ENCODE measurements around the gene ANGPTL8.
A peak's percentile ranks its signal among the peaks of the same experiment; 100 is the strongest.

The ANGPTL8 gene

GRCh38 chr19:11199517-11199916 is 39.9 kb upstream of the ANGPTL8 start:
- H3K36me3 Mint-ChIP-seq (ENCODE audit: low read depth): no peaks in the 10 kb centered on the region
- no peaks in the 10 kb centered on the region for H3K9me3 Mint-ChIP-seq

GRCh38 chr19:11200015-11200574 is 39.3 kb upstream of the ANGPTL8 start:
- no peak overlapping the region for H3K27ac Mint-ChIP-seq
- no peaks in the 10 kb centered on the region for H3K36me3 Mint-ChIP-seq (ENCODE audit: low read depth)
- peaks cover 24% of the 10 kb centered on the region for H3K27me3 Mint-ChIP-seq (ENCODE audit: low read depth)
- no peak overlapping the region for H3K4me3 Mint-ChIP-seq
- H3K9me3 Mint-ChIP-seq: no peaks in the 10 kb centered on the region
- H3K4me1 Mint-ChIP-seq (ENCODE audit: low read depth): peaks cover 7% of the 10 kb centered on the region

More at GRCh38 chr19:11199517-11199916, 39.9 kb upstream of the ANGPTL8 start:
- peaks cover 7% of the 10 kb centered on the region for H3K4me1 Mint-ChIP-seq (ENCODE audit: low read depth)
- peak overlapping the region; percentile 56 for H3K4me3 Mint-ChIP-seq
- H3K27ac Mint-ChIP-seq: peak overlapping the region; percentile 55
- H3K27me3 Mint-ChIP-seq (ENCODE audit: low read depth): peaks cover 18% of the 10 kb centered on the region

GRCh38 chr19:11200931-11201330 is 38.5 kb upstream of the ANGPTL8 start:
- H3K4me1 Mint-ChIP-seq (ENCODE audit: low read depth): peaks cover 7% of the 10 kb centered on the region
- no peak overlapping the region for H3K27ac Mint-ChIP-seq
- H3K4me3 Mint-ChIP-seq: no peak overlapping the region
- H3K36me3 Mint-ChIP-seq (ENCODE audit: low read depth): no peaks in the 10 kb centered on the region
- H3K27me3 Mint-ChIP-seq (ENCODE audit: low read depth): peaks cover 20% of the 10 kb centered on the region
- H3K9me3 Mint-ChIP-seq: no peaks in the 10 kb centered on the region

DNA sequence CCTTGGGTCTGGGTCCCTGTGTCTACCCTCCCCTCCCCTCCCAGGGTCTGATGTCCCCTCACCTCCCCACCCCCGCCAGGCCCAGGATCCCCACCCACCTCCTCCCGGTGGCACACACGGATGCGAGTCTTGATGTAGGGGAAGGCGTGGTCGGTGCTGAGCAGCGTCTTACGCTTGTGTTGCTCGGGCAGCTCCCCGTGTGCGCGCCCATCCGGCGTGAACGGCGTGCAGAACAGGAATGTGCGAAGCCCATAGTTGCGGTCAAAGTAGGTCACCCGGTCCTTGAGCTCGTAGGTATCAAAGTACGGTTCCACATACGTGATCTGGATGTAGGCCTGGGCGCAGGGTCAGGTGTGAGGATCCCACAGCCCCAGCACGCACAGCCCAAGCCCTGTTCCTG is 37.6 kb upstream of the ANGPTL8 start:
- Mint-ChIP-seq H3K4me1 (ENCODE audit: low read depth) (peaks cover 3% of the 10 kb centered on the region), H3K9me3 (no peaks in the 10 kb centered on the region), H3K27ac (no peak overlapping the region), H3K36me3 (ENCODE audit: low read depth) (no peaks in the 10 kb centered on the region), H3K4me3 (no peak overlapping the region), H3K27me3 (ENCODE audit: low read depth) (peaks cover 13% of the 10 kb centered on the region)

DNA sequence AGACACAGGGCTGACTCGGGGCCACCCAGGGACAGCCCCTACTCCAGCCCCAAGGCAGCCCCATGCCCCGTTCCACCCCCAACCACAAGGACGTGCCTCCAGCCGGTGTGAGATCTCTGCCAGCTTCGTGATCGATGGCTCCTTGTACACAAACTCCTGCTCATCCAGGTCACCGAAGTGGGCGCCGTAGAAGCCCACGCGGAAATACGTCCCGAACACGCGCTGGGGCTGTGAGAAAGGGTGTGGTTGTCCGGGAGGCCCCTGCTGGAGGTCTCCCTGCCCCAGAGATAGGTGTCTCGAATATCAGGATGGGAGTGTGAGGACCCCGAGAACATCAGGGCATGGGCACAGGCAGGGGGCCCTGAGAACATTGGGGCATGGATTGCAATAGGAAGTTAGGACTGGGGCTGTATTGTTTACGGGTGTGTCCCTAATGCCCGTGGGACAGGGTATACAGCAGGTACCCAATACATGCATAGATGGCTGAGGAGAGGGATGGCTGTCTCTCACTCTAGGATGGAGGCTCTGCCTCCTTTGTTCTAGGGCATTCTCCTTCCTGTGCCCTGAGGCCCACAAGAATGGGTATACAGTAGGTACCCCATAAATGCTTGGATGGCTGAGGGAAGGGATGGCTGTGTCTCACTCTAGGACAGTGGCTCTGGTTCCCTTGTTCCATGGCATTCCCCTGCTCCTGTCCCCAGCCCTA is 36.8 kb upstream of the ANGPTL8 start:
- no peak overlapping the region for H3K27ac Mint-ChIP-seq
- no peak overlapping the region for H3K4me3 Mint-ChIP-seq
- H3K27me3 Mint-ChIP-seq (ENCODE audit: low read depth): peaks cover 13% of the 10 kb centered on the region
- H3K36me3 Mint-ChIP-seq (ENCODE audit: low read depth): no peaks in the 10 kb centered on the region
- H3K9me3 Mint-ChIP-seq: no peaks in the 10 kb centered on the region
- peaks cover 3% of the 10 kb centered on the region for H3K4me1 Mint-ChIP-seq (ENCODE audit: low read depth)

- Mint-ChIP-seq H3K9me3 (no peaks in the 10 kb centered on the region), H3K4me1 (ENCODE audit: low read depth) (peaks cover 1% of the 10 kb centered on the region), H3K27me3 (ENCODE audit: low read depth) (peaks cover 13% of the 10 kb centered on the region), H3K4me3 (no peak overlapping the region), H3K27ac (no peak overlapping the region), H3K36me3 (ENCODE audit: low read depth) (no peaks in the 10 kb centered on the region)
Measured at GRCh38 chr19:11203194-11204075, 36.0 kb upstream of the ANGPTL8 start.

- no peaks in the 10 kb centered on the region for H3K9me3 Mint-ChIP-seq
- H3K4me1 Mint-ChIP-seq (ENCODE audit: low read depth): peaks cover 1% of the 10 kb centered on the region
- H3K27ac Mint-ChIP-seq: no peak overlapping the region
- H3K27me3 Mint-ChIP-seq (ENCODE audit: low read depth): peaks cover 13% of the 10 kb centered on the region
- no peak overlapping the region for H3K4me3 Mint-ChIP-seq
- no peaks in the 10 kb centered on the region for H3K36me3 Mint-ChIP-seq (ENCODE audit: low read depth)
Measured at GRCh38 chr19:11204076-11204602, 35.3 kb upstream of the ANGPTL8 start.

GRCh38 chr19:11204943-11205349 is 34.5 kb upstream of the ANGPTL8 start:
- no peaks in the 10 kb centered on the region for H3K9me3 Mint-ChIP-seq

DNA sequence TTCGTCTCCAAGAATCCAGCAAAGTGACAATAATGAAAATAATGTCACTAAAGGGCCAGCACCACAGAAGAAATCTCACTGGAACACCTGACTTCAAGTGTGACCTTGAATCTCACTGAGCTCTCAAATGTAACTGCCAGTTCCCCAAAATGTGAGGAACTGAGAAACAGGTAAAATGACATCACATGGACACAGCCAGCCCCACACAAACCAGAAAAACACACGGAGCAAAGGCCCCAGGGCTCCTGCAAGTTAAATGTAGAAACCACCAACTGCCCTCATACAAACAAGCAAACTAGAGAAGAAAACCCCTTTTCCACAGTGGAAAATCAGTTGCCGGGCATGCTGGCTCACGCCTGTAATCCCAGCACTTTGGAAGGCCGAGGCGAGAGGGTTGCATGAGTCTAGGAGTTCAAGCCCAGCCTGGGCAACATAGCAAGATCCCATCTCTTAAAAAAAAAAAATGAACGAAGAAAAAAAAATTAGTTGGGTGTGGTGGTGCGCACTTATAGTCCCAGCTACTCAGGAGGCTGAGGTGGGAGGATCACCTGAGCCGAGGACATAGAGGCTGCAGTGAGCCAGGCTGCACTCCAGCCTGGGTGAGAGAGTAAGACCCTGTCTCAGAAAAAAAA is 33.4 kb upstream of the ANGPTL8 start:
- Mint-ChIP-seq H3K4me3 (no peak overlapping the region), H3K36me3 (ENCODE audit: low read depth) (no peaks in the 10 kb centered on the region), H3K9me3 (peaks cover 11% of the 10 kb centered on the region), H3K4me1 (ENCODE audit: low read depth) (peaks cover 1% of the 10 kb centered on the region), H3K27ac (no peak overlapping the region), H3K27me3 (ENCODE audit: low read depth) (peaks cover 10% of the 10 kb centered on the region)

More at GRCh38 chr19:11204943-11205349, 34.5 kb upstream of the ANGPTL8 start:
- peaks cover 1% of the 10 kb centered on the region for H3K4me1 Mint-ChIP-seq (ENCODE audit: low read depth)
- peaks cover 10% of the 10 kb centered on the region for H3K27me3 Mint-ChIP-seq (ENCODE audit: low read depth)
- H3K27ac Mint-ChIP-seq: no peak overlapping the region
- H3K36me3 Mint-ChIP-seq (ENCODE audit: low read depth): no peaks in the 10 kb centered on the region
- no peak overlapping the region for H3K4me3 Mint-ChIP-seq

DNA sequence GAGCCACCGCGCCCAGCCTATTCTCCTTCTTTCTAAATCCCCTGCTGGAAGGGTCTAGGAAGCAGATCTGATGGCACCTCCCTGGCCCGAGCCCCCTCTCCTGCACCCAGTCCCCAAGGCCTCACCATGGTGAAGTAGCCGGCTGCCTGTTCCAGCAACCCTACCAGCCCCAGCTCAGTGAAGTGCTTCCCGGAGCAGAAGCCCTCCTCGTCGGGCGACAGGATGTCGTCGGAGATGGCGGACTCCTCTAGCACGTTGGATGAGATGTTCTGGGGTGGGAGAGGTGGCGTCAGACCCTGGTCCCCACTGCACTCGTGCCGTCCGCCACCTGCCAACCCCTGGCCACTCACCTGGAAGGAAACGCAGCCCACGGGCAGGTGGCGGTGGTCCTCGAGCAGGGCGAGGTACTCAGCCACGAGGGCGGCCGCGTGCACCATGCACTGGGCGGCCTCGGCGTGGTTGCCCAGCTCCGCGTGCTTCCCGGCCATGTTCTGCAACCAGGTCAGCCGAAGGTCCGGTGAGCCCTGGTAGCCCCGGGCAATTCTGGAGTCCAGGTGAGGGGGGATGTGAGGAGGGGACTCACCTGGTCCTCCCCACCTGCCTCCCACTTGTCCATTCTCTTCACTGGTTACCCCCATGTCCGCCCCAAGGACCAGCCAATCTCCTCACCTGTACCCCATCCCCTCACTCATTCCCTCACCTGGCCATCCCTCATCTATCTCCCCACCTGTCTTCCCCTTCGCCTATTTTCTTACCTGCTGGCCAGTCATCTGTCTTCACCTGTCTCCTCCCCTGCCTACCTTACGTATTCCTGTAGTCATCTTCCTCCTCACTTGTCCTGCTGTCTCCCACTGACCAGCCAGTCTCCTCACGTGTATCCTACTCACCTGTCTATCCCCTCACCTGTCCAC is 30.6 kb upstream of the ANGPTL8 start:
- peaks cover 10% of the 10 kb centered on the region for H3K27me3 Mint-ChIP-seq (ENCODE audit: low read depth)
- H3K9me3 Mint-ChIP-seq: peaks cover 11% of the 10 kb centered on the region
- H3K4me1 Mint-ChIP-seq (ENCODE audit: low read depth): no peaks in the 10 kb centered on the region
- no peak overlapping the region for H3K4me3 Mint-ChIP-seq
- no peak overlapping the region for H3K27ac Mint-ChIP-seq
- H3K36me3 Mint-ChIP-seq (ENCODE audit: low read depth): no peaks in the 10 kb centered on the region

GRCh38 chr19:11209839-11210655 is 29.4 kb upstream of the ANGPTL8 start:
- Mint-ChIP-seq H3K36me3 (ENCODE audit: low read depth) (no peaks in the 10 kb centered on the region), H3K27me3 (ENCODE audit: low read depth) (peaks cover 1% of the 10 kb centered on the region), H3K4me1 (ENCODE audit: low read depth) (no peaks in the 10 kb centered on the region), H3K4me3 (no peak overlapping the region), H3K27ac (peak overlapping the region; percentile 62), H3K9me3 (peaks cover 11% of the 10 kb centered on the region)

- Mint-ChIP-seq H3K27me3 (ENCODE audit: low read depth) (no peaks in the 10 kb centered on the region), H3K9me3 (peaks cover 11% of the 10 kb centered on the region), H3K4me3 (no peak overlapping the region), H3K36me3 (ENCODE audit: low read depth) (no peaks in the 10 kb centered on the region), H3K27ac (no peak overlapping the region), H3K4me1 (ENCODE audit: low read depth) (no peaks in the 10 kb centered on the region)
Measured at GRCh38 chr19:11210656-11210928, 28.8 kb upstream of the ANGPTL8 start.

DNA sequence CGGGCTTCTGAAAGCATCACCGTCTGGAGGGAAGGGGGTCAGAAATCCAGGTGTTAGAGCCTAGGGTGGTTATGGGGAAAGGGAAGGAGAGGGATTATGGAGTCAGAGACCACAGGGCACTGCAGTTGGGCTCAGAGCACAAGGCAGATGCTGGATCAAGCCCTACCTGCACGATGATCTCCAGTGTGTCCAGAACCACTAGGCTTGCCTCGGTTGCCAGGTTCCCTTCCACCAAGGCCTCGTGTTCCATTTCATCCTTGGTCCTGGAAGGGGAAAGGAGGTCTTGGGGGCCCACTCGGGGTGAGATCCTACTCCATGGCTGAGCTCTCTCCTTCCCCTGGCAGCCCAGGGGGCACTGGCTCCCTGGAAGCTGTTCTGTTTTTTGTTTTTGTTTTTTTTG is 25.0 kb upstream of the ANGPTL8 start:
- peaks cover 11% of the 10 kb centered on the region for H3K9me3 Mint-ChIP-seq
- no peaks in the 10 kb centered on the region for H3K27me3 Mint-ChIP-seq (ENCODE audit: low read depth)
- H3K4me3 Mint-ChIP-seq: no peak overlapping the region
- no peak overlapping the region for H3K27ac Mint-ChIP-seq
- H3K36me3 Mint-ChIP-seq (ENCODE audit: low read depth): no peaks in the 10 kb centered on the region
- no peaks in the 10 kb centered on the region for H3K4me1 Mint-ChIP-seq (ENCODE audit: low read depth)

Data from T-helper 1 cell treated with Interleukin-12 subunit alpha and Interleukin-12 subunit beta and Interleukin-4 antibody, amounts not matched to agents 30 μg/mL and 1 μg/mL, for 36 hours (primary cell).